Islet precursor cell (in vitro differentiated cells): Measurements from ENCODE around the gene CACNA1C.
A peak's percentile ranks its signal among the peaks of the same experiment; 100 is the strongest.

Experiments used
- DNase-seq: peaks from one replicate; pipeline ENCODE4 v3.0.0-alpha.2; 2018

The CACNA1C gene

DNA sequence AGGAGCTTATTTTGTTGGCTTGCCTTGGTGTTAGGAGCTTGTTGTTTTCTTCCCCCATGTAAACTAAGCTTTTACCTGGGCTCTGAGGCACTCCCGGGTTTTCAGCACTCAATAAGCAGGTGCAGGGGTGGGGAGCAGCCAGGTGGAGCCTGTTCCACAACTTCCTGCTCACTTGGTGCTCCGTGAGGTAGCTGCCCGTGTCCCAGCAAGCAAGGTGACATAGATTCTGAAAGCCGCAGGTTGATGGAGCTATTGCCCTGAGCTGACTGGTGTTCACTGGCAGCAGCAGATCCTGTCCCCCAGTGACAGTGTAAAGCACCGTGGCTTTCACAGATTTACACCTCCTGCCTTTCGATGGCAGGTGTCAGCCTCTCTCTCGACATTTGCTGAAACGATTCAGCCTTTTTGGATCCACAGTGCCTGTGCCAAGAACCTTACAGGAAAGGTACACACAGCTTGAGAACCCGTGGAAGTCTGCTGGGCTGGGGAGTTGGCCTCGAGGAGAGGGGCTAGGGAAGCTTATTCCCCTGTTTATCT, 446.2 kb downstream of the CACNA1C start:
- no peak for DNase-seq

GRCh38 chr12:2501464-2502191, 448.8 kb downstream of the CACNA1C start:
- DNase-seq = no peak

GRCh38 chr12:2503036-2503435, 450.2 kb downstream of the CACNA1C start:
- no peak for DNase-seq

- DNase-seq = no peak
Observed at GRCh38 chr12:2503762-2504161, 451.0 kb downstream of the CACNA1C start.

DNA sequence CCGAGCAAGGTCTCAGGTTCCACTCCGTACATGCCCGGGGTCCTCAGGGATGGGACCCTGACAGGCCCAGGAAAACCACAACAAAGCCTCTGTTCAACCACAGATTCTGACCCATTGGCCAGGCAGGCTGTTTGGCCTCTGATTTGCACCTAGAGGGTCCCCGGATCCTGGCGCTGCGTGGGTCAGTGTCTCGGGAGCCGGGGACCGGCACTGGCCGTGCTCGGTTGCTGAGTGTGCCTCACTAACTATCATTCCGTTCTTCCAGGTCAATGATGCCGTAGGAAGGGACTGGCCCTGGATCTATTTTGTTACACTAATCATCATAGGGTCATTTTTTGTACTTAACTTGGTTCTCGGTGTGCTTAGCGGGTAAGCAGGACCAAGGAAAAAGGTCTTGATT, 451.8 kb downstream of the CACNA1C start:
- DNase-seq = no peak

- no peak for DNase-seq
Observed at GRCh38 chr12:2507814-2508213, 455.0 kb downstream of the CACNA1C start.

DNA sequence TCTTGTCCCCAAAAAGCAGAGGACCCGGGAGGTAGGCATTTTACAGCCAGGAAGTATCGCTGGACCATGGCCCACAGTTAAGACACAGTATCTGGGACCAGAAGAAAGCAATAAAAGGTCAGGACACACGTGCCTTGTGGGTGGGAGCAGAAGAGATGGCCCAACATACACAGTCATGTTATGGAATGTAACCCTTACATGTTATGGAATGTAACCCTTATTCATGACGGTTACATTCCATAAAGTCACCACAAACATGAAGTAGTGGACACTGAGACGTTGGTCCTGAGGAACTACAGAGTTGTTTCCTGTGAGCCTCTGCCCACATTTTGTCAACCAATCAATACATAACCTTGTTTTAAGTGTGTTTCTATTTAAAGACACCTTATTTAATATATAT, 456.4 kb downstream of the CACNA1C start:
- DNase-seq = no peak

GRCh38 chr12:2510045-2510444, 457.3 kb downstream of the CACNA1C start:
- DNase-seq = no peak

GRCh38 chr12:2513141-2514037, 460.6 kb downstream of the CACNA1C start:
- no peak for DNase-seq

- DNase-seq = no peak
Observed at GRCh38 chr12:2514038-2514340, 461.2 kb downstream of the CACNA1C start.

DNA sequence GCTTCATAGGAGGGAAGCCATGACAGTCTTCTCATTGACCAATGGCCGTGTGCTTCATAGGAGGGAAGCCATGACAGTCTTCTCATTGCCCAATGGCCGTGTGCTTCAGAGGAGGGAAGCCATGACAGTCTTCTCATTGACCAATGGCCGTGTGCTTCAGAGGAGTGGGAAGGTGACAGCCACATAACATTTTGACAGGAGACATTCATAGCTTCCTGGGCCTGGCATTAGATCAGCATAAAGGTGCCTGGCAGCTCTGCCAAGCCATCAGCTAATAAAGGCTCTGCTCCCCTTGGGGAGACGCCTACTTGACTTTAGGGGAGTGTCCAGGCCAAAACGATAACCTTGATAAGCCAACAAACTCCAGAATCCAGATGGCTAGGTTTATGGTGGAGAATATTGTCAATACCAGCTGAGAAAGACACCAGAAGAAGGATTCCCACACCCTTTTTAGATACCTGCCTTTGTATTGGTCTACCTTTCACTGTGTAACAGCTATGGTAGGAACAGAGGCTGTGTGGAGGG, 468.0 kb downstream of the CACNA1C start:
- DNase-seq = no peak

DNA sequence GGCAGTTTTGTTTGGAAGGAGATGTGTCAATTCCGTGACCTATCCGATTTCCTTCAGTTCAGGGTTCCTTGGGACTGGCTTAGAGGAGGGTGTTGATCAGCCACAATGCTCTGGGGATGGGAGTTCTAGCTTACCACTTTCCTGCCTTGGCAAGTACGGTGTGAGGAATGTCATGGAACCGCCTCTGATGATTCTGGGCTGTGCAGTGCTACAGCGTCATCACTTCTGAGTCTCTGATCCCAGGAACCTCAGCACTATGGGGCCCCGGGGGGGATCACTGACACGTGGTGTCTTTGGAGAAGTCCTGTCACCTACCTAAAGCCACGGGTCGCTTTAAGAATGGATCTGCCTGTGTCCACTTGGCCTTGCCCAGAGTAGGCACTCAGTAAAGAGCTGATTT, 470.5 kb downstream of the CACNA1C start:
- DNase-seq = no peak

GRCh38 chr12:2523844-2524243, 471.1 kb downstream of the CACNA1C start:
- DNase-seq = no peak

- DNase-seq = no peak
Observed at GRCh38 chr12:2526371-2526770, 473.6 kb downstream of the CACNA1C start.

DNA sequence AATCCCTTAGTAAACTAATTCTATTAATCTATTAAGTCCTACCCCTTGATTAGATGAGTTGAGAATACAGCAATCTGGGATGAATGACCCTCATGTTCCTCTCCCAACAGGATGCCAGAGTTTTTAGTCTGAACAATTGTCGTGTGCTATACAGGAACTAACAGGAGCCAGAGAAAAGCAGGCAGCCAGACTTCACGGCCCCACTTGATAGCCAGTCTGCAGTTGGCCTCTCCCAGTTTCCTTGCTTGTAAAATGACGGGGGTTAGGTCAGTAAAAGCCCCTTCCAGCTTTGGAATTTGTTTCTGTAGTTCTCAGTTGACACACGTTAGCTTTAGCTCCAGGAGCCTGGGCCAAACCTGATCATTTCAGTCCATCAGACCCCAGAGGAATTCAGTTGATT, 475.2 kb downstream of the CACNA1C start:
- DNase-seq = peak; percentile 82

- DNase-seq = no peak
Observed at GRCh38 chr12:2529807-2530206, 477.0 kb downstream of the CACNA1C start.

GRCh38 chr12:2531371-2531770, 478.6 kb downstream of the CACNA1C start:
- peak; percentile 73 for DNase-seq

GRCh38 chr12:2533036-2533435, 480.2 kb downstream of the CACNA1C start:
- no peak for DNase-seq

DNA sequence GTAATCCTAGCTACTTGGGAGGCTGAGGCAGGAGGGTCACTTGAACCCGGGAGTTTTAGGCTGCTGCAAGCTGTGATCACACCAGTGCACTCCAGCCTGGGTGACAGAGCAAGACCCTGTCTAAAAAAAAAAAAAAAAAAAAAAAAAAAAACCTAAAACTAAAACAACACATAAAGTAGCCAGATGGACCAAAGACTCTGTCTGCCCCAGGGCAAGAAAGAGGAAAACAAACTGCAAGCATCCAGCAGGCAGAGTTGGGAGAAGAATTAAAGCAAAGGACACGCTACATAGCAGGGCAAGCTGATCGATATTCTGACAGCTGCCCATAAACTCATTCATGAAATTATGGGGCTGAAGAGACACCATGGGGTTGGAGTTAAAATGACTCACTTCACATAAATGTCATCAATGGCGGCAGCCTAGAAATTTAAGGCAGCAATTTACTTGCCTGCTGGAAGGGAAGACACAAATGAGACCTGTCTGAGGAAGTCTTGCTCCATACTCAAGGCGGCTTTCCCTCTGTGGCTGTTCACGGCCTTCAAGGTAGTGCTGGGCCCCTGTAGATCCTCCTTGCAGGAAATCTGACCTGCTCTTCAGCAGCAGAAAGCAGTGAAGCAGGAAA, 482.9 kb downstream of the CACNA1C start:
- no peak for DNase-seq

- no peak for DNase-seq
Observed at GRCh38 chr12:2536724-2537123, 483.9 kb downstream of the CACNA1C start.

DNA sequence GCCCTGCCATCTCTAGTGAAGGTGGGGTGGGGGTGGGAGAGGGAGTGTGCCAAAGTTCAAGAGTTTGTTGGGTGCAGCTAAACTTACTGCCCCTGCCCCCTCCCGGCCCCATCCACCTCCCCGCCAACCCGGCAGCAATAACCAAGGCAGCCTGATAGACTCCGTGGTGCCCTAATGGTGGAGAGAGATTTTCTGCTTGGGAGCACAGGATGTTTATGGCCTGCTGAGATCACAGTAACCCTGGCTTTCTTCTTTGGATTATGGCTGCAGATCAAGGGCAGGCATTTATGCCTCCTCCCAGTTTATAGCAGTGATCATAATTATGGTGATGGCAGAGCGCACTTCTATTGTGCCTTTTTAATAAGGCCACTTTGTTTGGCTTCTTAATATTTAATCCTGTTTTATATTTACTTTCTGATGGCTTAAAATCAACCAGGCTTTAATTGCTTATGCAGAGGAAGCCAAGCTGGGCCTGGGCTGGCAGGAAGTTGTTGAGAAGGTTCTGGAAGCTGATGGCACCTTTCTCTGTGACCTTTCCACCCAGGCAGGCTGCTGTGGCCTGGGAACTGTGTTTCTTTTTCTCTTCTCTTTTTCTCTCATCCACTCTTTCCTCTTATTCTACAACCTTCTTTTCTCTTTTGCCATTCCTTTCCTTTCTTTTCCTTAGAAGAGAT, 485.2 kb downstream of the CACNA1C start:
- no peak for DNase-seq

DNA sequence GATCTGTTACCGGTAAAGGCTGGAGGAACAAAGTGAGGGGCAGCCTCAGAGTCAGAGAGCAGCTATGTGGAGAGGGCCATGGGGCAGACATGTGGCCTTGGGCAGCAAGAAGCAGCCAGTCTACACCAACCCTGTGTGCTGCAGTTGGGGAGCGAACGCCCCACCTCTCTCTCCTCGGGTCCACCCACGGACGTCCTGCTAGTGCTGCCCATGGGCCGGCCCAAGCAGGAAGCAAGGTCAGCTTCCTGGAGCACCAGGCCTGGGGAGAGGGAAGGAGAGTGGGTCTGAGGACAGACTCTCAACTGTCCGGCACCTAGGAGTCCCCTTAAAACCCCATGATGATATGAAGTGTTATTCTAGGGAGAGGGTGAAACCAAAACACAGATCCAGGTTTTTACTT, 487.2 kb downstream of the CACNA1C start:
- no peak for DNase-seq

DNA sequence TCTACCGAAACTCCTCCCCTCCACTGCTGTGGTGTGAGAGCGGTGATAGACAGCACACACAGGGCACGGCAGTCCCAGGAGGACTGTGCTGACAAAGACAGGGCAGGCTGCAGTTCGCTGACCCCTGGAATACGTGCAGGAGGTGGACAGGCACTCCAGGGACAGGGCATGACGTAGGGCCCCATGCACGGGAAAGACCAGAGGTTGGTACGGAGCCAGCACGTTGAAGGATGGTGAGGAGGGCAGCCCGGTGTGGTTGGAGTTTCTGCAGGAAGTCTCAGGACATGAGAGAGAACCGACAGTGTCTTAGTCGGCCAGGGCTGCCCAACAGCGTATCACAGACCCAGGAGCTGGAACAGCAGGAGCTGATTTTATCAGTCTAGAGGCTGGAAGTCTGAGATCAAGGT, 487.8 kb downstream of the CACNA1C start:
- no peak for DNase-seq
